ENCODE measurements around the gene PLEKHA7. TPM values are rescaled to one million over a fixed set of nuclear protein-coding genes. Genes with fewer than 3 reads are reported as not detected.
A peak's percentile ranks its signal among the peaks of the same experiment; 100 is the strongest.

PLEKHA7 gene
- total RNA-seq, 1 donor from 2014 or later = 15.6 TPM

- no peak for TF ChIP-seq CTCF (IDR thresholded peaks at IDR 0.05)
- Mint-ChIP-seq H3K27ac (ENCODE audit: unreplicated experiment) (no peak overlapping the region), H3K4me3 (ENCODE audit: unreplicated experiment) (no peak overlapping the region), H3K9me3 (ENCODE audit: unreplicated experiment) (no peaks in the 10 kb centered on the region), H3K4me1 (ENCODE audit: unreplicated experiment) (peaks cover 22% of the 10 kb centered on the region), H3K36me3 (ENCODE audit: unreplicated experiment) (peaks cover 47% of the 10 kb centered on the region), H3K27me3 (ENCODE audit: unreplicated experiment) (no peaks in the 10 kb centered on the region)
- no peak for DNase-seq (ENCODE audit: extremely low spot score, unreplicated experiment)
Measured at GRCh38 chr11:16744128-16744725, 270.0 kb downstream of the PLEKHA7 start.

GRCh38 chr11:16743478-16743877 lies 270.7 kb downstream of the PLEKHA7 start:
- DNase-seq (ENCODE audit: extremely low spot score, unreplicated experiment) = no peak
- Mint-ChIP-seq H3K4me3 (ENCODE audit: unreplicated experiment) (no peak overlapping the region), H3K27ac (ENCODE audit: unreplicated experiment) (no peak overlapping the region), H3K9me3 (ENCODE audit: unreplicated experiment) (no peaks in the 10 kb centered on the region), H3K4me1 (ENCODE audit: unreplicated experiment) (peaks cover 22% of the 10 kb centered on the region), H3K36me3 (ENCODE audit: unreplicated experiment) (peaks cover 44% of the 10 kb centered on the region), H3K27me3 (ENCODE audit: unreplicated experiment) (no peaks in the 10 kb centered on the region)
- TF ChIP-seq CTCF (IDR thresholded peaks at IDR 0.05) = no peak

- Mint-ChIP-seq H3K36me3 (ENCODE audit: unreplicated experiment) (peaks cover 33% of the 10 kb centered on the region), H3K27ac (ENCODE audit: unreplicated experiment) (no peak overlapping the region), H3K9me3 (ENCODE audit: unreplicated experiment) (no peaks in the 10 kb centered on the region), H3K4me1 (ENCODE audit: unreplicated experiment) (peaks cover 25% of the 10 kb centered on the region), H3K27me3 (ENCODE audit: unreplicated experiment) (no peaks in the 10 kb centered on the region), H3K4me3 (ENCODE audit: unreplicated experiment) (peak overlapping the region; percentile 43)
- no peak for DNase-seq (ENCODE audit: extremely low spot score, unreplicated experiment)
- TF ChIP-seq CTCF (IDR thresholded peaks at IDR 0.05) = no peak
Measured at GRCh38 chr11:16741473-16741872, 272.7 kb downstream of the PLEKHA7 start.

- H3K27ac Mint-ChIP-seq (ENCODE audit: unreplicated experiment) = no peak overlapping the region
- no peak for DNase-seq (ENCODE audit: extremely low spot score, unreplicated experiment)
- H3K4me3 Mint-ChIP-seq (ENCODE audit: unreplicated experiment) = no peak overlapping the region
- H3K4me1 Mint-ChIP-seq (ENCODE audit: unreplicated experiment) = peaks cover 23% of the 10 kb centered on the region
- H3K27me3 Mint-ChIP-seq (ENCODE audit: unreplicated experiment) = no peaks in the 10 kb centered on the region
- peaks cover 14% of the 10 kb centered on the region for H3K36me3 Mint-ChIP-seq (ENCODE audit: unreplicated experiment)
- H3K9me3 Mint-ChIP-seq (ENCODE audit: unreplicated experiment) = no peaks in the 10 kb centered on the region
- no peak for TF ChIP-seq CTCF (IDR thresholded peaks at IDR 0.05)
Measured at GRCh38 chr11:16738947-16739815, 275.0 kb downstream of the PLEKHA7 start.
